ENCODE results near the gene ITPR2.

ITPR2 gene

GRCh38 chr12:26698186-26698585, 134.8 kb downstream of the ITPR2 start:
- Histone ChIP-seq H2AFZ (ENCODE audit: low read depth, low read length) (no peak overlapping the region), H3K36me3 (replicated peaks; ENCODE audit: low read depth, low read length) (peaks cover 49% of the 10 kb centered on the region), H3K27me3 (ENCODE audit: low read depth, low read length) (no peaks in the 10 kb centered on the region), H3K4me3 (ENCODE audit: low read length) (no peak overlapping the region), H3K27ac (ENCODE audit: low read length) (no peak overlapping the region), H3K4me2 (ENCODE audit: low read length) (no peak overlapping the region), H3K79me2 (ENCODE audit: low read length) (peaks cover 6% of the 10 kb centered on the region; the same call in 1 of the 2 replicates), H3K4me1 (ENCODE audit: low read length) (peaks cover 16% of the 10 kb centered on the region), H3K9me3 (ENCODE audit: insufficient read depth, low read length) (no peaks in the 10 kb centered on the region), H4K20me1 (ENCODE audit: insufficient read depth, low read length) (peaks cover 8% of the 10 kb centered on the region; the same call in 1 of the 2 replicates), H3K9ac (ENCODE audit: low read length) (no peak overlapping the region)
- TF ChIP-seq CTCF (IDR thresholded peaks at IDR 0.05; ENCODE audit: low read depth, low read length) (no peak), EZH2phosphoT487 (IDR thresholded peaks at IDR 0.05; ENCODE audit: low read depth) (no peak)

GRCh38 chr12:26697217-26697616, 135.8 kb downstream of the ITPR2 start:
- Histone ChIP-seq H3K9me3 (ENCODE audit: insufficient read depth, low read length) (no peaks in the 10 kb centered on the region), H3K9ac (ENCODE audit: low read length) (no peak overlapping the region), H3K4me1 (ENCODE audit: low read length) (peaks cover 17% of the 10 kb centered on the region), H3K79me2 (ENCODE audit: low read length) (peaks cover 6% of the 10 kb centered on the region; the same call in 1 of the 2 replicates), H3K36me3 (replicated peaks; ENCODE audit: low read depth, low read length) (peaks cover 45% of the 10 kb centered on the region), H3K4me3 (ENCODE audit: low read length) (no peak overlapping the region), H3K4me2 (ENCODE audit: low read length) (no peak overlapping the region), H2AFZ (ENCODE audit: low read depth, low read length) (no peak overlapping the region), H3K27ac (ENCODE audit: low read length) (no peak overlapping the region), H4K20me1 (ENCODE audit: insufficient read depth, low read length) (peaks cover 8% of the 10 kb centered on the region; the same call in 1 of the 2 replicates), H3K27me3 (ENCODE audit: low read depth, low read length) (no peaks in the 10 kb centered on the region)
- TF ChIP-seq EZH2phosphoT487 (IDR thresholded peaks at IDR 0.05; ENCODE audit: low read depth) (no peak), CTCF (IDR thresholded peaks at IDR 0.05; ENCODE audit: low read depth, low read length) (no peak)

GRCh38 chr12:26696613-26697092, 136.3 kb downstream of the ITPR2 start:
- Histone ChIP-seq H3K36me3 (replicated peaks; ENCODE audit: low read depth, low read length) (peaks cover 51% of the 10 kb centered on the region), H2AFZ (ENCODE audit: low read depth, low read length) (no peak overlapping the region), H3K4me3 (ENCODE audit: low read length) (no peak overlapping the region), H3K9ac (ENCODE audit: low read length) (no peak overlapping the region), H4K20me1 (ENCODE audit: insufficient read depth, low read length) (peaks cover 8% of the 10 kb centered on the region; the same call in 1 of the 2 replicates), H3K79me2 (ENCODE audit: low read length) (peaks cover 7% of the 10 kb centered on the region), H3K9me3 (ENCODE audit: insufficient read depth, low read length) (no peaks in the 10 kb centered on the region), H3K27ac (ENCODE audit: low read length) (no peak overlapping the region), H3K4me2 (ENCODE audit: low read length) (no peak overlapping the region), H3K27me3 (ENCODE audit: low read depth, low read length) (no peaks in the 10 kb centered on the region), H3K4me1 (ENCODE audit: low read length) (peaks cover 18% of the 10 kb centered on the region)
- TF ChIP-seq EZH2phosphoT487 (IDR thresholded peaks at IDR 0.05; ENCODE audit: low read depth) (no peak), CTCF (IDR thresholded peaks at IDR 0.05; ENCODE audit: low read depth, low read length) (no peak)

- Histone ChIP-seq H4K20me1 (ENCODE audit: insufficient read depth, low read length) (peaks cover 8% of the 10 kb centered on the region; the same call in 1 of the 2 replicates), H3K27me3 (ENCODE audit: low read depth, low read length) (no peaks in the 10 kb centered on the region), H3K79me2 (ENCODE audit: low read length) (peaks cover 10% of the 10 kb centered on the region), H2AFZ (ENCODE audit: low read depth, low read length) (no peak overlapping the region), H3K9ac (ENCODE audit: low read length) (no peak overlapping the region), H3K9me3 (ENCODE audit: insufficient read depth, low read length) (no peaks in the 10 kb centered on the region), H3K27ac (ENCODE audit: low read length) (no peak overlapping the region), H3K36me3 (replicated peaks; ENCODE audit: low read depth, low read length) (peaks cover 51% of the 10 kb centered on the region), H3K4me1 (ENCODE audit: low read length) (peaks cover 22% of the 10 kb centered on the region), H3K4me2 (ENCODE audit: low read length) (no peak overlapping the region), H3K4me3 (ENCODE audit: low read length) (no peak overlapping the region)
- TF ChIP-seq EZH2phosphoT487 (IDR thresholded peaks at IDR 0.05; ENCODE audit: low read depth) (no peak), CTCF (IDR thresholded peaks at IDR 0.05; ENCODE audit: low read depth, low read length) (no peak)
Measured at GRCh38 chr12:26696048-26696612, 136.9 kb downstream of the ITPR2 start.

Data from OCI-LY3 (cell line).